ENCODE measurements around the gene MEN1.

DNA sequence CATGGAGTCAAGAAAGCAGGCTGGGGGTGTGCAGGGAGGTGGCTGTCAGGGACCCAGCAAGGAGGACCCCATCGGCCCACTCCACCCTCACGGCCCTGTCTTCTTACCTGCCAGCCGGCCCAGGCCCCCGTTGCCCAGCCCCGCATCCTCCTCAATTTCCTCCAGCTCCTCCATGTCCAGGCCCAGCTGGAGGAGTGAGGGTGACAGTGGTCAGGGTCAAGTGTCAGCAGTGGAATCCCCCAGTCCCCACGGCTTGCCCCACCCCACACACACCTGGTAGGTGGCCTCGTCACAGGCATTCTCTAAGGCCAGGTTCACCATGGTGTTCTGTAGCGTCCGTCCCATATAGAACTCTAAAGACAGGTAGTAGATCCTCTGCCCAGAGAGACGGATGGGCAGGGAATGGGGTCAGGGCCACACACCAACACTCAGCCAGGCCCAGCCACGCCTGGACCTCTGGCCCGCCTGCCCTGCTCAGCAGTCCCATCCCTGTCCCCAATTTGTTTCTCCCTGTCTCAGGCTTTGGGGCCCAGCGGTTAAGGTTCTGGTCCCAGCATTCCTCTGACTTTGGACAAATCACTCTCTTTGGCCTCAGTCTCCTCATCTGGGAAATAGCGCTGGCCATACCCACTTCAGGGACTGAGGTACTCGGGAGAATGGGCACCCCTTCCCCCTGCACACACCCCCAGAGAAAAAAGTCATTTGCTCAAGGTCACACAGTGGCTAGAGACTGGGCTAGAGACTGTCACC, 51.8 kb downstream of the MEN1 start:
- TF ChIP-seq POLR2A (IDR thresholded peaks at IDR 0.05): no peak
- TF ChIP-seq CTCF (IDR thresholded peaks at IDR 0.05): no peak
